OCI-LY3 (cell line): ENCODE measurements around the gene SRXN1.

Experiments used
- H2AFZ ChIP-seq: fragments of 200-600, 300-600 bp; shearing (Covaris generic); 2 replicates; pipeline ENCODE4 v1.6.0; 2014; ENCODE audit warnings: antibody characterized with exemption, low read depth, low read length
- H3K27ac ChIP-seq: fragments of 200-600, 300-600 bp; sonication (generic); 2 replicates; pipeline ENCODE4 v1.5.1; 2014; ENCODE audit warnings: mild to moderate bottlenecking, low read length, moderate library complexity, mixed read lengths
- H3K27me3 ChIP-seq: fragments of 200-600, 300-600 bp; sonication (generic); 2 replicates; pipeline ENCODE4 v1.6.1; 2014; ENCODE audit warnings: low read depth, low read length, mixed read lengths
- H3K36me3 ChIP-seq: fragments of 200-600, 300-600 bp; sonication (generic); replicated peaks from 2 replicates; pipeline ENCODE3; 2014; ENCODE audit warnings: low read depth, low read length, mixed read lengths
- H3K4me1 ChIP-seq: fragments of 300-600, 200-600 bp; sonication (generic); 2 replicates; pipeline ENCODE4 v1.6.1; 2014; ENCODE audit warnings: low read length, mixed read lengths
- H3K4me2 ChIP-seq: fragments of 200-600, 300-600 bp; sonication (generic); 2 replicates; pipeline ENCODE4 v1.6.1; 2014; ENCODE audit warnings: low read length, mixed read lengths
- H3K4me3 ChIP-seq: fragments of 300-600, 200-600 bp; sonication (generic); 2 replicates; pipeline ENCODE4 v1.5.1; 2014; ENCODE audit warnings: antibody characterized with exemption, mild to moderate bottlenecking, low read length, moderate library complexity
- H3K79me2 ChIP-seq: fragments of 300-600, 200-600 bp; shearing (Covaris generic); 2 replicates; pipeline ENCODE4 v1.6.1; 2014; ENCODE audit warnings: mild to moderate bottlenecking, low read length, mixed read lengths
- H3K9ac ChIP-seq: fragments of 300-600, 200-600 bp; shearing (Covaris generic); 2 replicates; pipeline ENCODE4 v1.6.0; 2014; ENCODE audit warnings: mild to moderate bottlenecking, low read length, moderate library complexity
- H3K9me3 ChIP-seq: fragments of 200-600, 300-600 bp; shearing (Covaris generic); 2 replicates; pipeline ENCODE4 v1.6.1; 2014; ENCODE audit warnings: low read length, mixed read lengths; ENCODE audit not compliant: insufficient read depth
- H4K20me1 ChIP-seq: fragments of 200-600, 300-600 bp; sonication (generic); 2 replicates; pipeline ENCODE4 v1.6.1; 2016; ENCODE audit warnings: low read length, mixed read lengths; ENCODE audit not compliant: insufficient read depth
- EZH2phosphoT487 ChIP-seq: fragments of 200-600 bp; shearing (Covaris generic); IDR thresholded peaks from 2 replicates; pipeline ENCODE4 v1.6.1; 2018; ENCODE audit warnings: antibody characterized with exemption, mixed run types, low read depth
- TF ChIP-seq, protein P1 (sequence below): fragments of 200-600, 300-600 bp; sonication (generic); IDR thresholded peaks from 2 replicates; pipeline ENCODE4 v1.5.1; 2014; ENCODE audit warnings: antibody characterized with exemption, low read length, low read depth

The SRXN1 gene

DNA sequence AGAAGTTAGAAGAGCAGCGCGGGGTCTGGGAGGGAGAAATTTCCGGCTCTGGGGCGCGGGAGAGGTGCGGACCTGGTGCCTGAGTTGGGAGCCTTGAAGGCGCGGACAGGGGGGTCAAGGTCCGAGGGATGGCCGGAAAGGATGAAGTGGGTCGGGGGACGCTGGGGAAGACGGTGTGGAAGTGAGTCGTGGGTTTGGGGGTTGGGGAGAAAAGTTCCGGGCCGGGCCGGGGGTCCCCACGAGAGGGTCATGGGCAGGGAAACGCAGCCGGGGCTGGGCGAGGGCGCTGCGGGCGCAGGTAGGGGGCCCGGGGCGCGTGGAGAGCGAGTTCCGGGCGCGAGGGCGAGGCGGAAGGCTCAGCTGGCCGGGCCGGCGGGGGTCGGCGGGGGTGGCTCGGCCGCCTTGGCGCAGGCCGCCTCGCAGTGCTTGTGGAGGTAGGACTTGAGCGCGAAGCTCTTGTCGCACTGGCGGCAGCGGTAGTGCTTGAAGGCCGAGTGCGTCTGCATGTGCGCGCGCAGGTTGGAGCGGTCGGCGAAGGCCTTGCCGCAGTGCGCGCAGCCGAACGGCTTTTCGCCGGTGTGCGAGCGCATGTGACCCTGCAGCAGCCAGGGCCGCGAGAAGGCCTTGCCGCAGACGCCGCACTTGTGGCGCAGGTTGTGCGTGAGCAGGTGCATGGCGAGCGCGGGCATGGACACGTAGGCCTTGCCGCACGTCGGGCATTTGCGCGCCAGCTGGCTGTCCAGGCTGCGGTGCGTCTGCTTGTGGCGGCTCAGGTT, 10.5 kb upstream of the SRXN1 start:
- no peaks in the 10 kb centered on the region for H3K36me3 ChIP-seq
- H2AFZ ChIP-seq: no peak overlapping the region
- H3K4me3 ChIP-seq: no peak overlapping the region
- no peak overlapping the region for H3K4me2 ChIP-seq
- H3K27me3 ChIP-seq: peaks cover 3% of the 10 kb centered on the region; the same call in 1 of the 2 replicates
- H3K79me2 ChIP-seq: no peaks in the 10 kb centered on the region
- no peak for TF ChIP-seq EZH2phosphoT487
- TF ChIP-seq, protein P1, sequence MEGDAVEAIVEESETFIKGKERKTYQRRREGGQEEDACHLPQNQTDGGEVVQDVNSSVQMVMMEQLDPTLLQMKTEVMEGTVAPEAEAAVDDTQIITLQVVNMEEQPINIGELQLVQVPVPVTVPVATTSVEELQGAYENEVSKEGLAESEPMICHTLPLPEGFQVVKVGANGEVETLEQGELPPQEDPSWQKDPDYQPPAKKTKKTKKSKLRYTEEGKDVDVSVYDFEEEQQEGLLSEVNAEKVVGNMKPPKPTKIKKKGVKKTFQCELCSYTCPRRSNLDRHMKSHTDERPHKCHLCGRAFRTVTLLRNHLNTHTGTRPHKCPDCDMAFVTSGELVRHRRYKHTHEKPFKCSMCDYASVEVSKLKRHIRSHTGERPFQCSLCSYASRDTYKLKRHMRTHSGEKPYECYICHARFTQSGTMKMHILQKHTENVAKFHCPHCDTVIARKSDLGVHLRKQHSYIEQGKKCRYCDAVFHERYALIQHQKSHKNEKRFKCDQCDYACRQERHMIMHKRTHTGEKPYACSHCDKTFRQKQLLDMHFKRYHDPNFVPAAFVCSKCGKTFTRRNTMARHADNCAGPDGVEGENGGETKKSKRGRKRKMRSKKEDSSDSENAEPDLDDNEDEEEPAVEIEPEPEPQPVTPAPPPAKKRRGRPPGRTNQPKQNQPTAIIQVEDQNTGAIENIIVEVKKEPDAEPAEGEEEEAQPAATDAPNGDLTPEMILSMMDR: no peak
- no peak overlapping the region for H3K27ac ChIP-seq
- H3K9me3 ChIP-seq: no peaks in the 10 kb centered on the region
- H3K9ac ChIP-seq: no peak overlapping the region
- H4K20me1 ChIP-seq: no peaks in the 10 kb centered on the region
- H3K4me1 ChIP-seq: peaks cover 54% of the 10 kb centered on the region

DNA sequence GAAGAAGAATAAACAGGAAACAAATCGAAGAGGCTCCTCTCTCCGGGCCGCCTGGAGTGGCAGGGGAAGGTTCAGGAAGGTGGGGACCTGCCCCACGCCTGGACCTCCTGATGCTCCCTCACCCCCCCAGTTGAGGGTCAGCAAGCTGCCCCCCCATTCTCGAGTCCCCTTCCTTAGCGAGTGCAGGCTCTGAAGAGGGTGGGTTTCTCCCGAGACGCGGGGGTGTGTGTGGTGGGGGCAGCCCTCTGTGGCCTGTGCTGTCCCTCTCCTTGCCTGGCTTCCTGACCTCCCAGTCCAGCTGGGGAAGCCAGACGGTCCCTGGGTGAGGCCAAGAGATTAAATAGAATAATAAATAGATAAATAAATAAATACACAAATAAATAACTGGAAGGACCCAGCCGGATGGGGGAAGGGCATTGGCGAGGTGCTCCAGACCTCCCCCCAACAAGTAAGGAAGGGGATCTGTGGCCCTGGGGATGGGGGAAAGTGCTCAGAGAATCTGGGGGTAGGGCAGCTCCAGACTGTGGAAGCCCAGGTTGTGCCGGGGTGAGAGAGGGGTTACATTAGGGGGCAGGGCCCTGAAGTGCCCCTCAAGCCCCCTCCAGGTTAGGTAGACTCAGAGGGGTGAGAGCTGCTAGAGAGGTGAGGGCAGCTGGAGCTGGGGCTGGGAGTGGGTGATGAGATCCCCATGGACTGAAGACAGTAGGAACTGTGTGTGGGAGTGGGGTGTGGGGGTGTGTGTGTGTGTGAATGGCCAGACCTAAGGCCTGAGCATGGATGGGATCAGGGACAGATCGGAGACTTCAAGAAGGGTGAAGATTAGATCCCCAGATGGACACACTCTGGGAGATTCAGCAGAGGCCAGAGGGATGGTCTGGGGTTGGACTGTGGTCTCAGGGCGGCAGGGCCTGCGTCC, 9.5 kb upstream of the SRXN1 start:
- H3K4me3 ChIP-seq: no peak overlapping the region
- TF ChIP-seq, protein P1: no peak
- no peak for TF ChIP-seq EZH2phosphoT487
- H3K4me1 ChIP-seq: peaks cover 46% of the 10 kb centered on the region
- no peak overlapping the region for H3K9ac ChIP-seq
- no peak overlapping the region for H3K27ac ChIP-seq
- H3K4me2 ChIP-seq: no peak overlapping the region
- no peaks in the 10 kb centered on the region for H3K79me2 ChIP-seq
- no peaks in the 10 kb centered on the region for H4K20me1 ChIP-seq
- H3K9me3 ChIP-seq: no peaks in the 10 kb centered on the region
- peaks cover 3% of the 10 kb centered on the region; the same call in 1 of the 2 replicates for H3K27me3 ChIP-seq
- no peaks in the 10 kb centered on the region for H3K36me3 ChIP-seq
- no peak overlapping the region for H2AFZ ChIP-seq

DNA sequence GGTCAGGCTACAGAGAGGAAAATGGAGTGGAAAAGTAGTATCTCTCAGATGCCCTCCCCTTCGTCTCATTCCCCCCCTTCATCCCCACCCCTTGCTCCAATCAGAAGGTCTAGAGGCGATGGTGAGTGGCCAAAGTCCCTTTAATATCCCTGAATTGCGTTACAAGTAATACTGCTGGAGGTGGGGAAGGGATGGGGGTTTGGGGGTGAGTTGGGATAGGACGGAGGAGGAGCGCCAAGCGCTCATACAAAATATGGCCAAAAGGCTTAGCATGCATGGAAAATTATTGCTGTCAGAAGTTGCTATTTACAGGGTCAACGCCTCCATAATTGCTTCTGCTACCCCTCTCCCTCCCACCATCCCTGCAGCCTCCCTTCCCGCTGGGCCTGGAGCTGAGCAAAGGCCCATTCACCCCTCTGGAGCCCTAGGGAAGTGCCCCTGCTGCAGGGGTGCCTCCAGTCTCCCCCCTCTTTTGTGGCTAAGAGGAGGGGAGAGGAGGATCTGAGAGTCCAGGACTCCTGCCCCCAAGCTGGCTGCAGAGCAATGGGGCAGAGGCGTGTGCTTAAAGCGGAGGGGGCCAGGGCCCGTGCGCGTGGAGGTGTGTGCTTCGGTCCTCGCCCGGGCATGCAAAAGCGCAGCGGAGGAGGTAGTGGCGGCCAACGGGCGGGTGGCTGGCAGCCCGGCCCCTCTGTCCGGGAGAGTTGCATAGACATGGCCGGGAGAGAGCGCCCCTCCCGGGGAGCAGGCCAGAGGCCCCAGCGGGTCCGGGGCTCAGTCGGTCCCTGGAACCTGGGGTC, 8.7 kb upstream of the SRXN1 start:
- Histone ChIP-seq H3K4me1 (peaks cover 37% of the 10 kb centered on the region), H2AFZ (no peak overlapping the region), H3K27ac (no peak overlapping the region), H3K9ac (no peak overlapping the region), H3K36me3 (no peaks in the 10 kb centered on the region), H3K27me3 (peaks cover 3% of the 10 kb centered on the region; the same call in 1 of the 2 replicates), H4K20me1 (no peaks in the 10 kb centered on the region), H3K9me3 (no peaks in the 10 kb centered on the region), H3K79me2 (no peaks in the 10 kb centered on the region), H3K4me3 (no peak overlapping the region), H3K4me2 (no peak overlapping the region)
- no peak for TF ChIP-seq EZH2phosphoT487
- TF ChIP-seq, protein P1: no peak
